Myocyte (in vitro differentiated cells): Measurements from ENCODE around the gene CSF1. TPM values are rescaled to one million over a fixed set of nuclear protein-coding genes. Genes with fewer than 3 reads are reported as not detected.
"Not testable (repeated sequence)": the region's sequence is repeated elsewhere in the genome, so short reads cannot be mapped to it uniquely, and the experiment has no call there.

Source experiments
- DNase-seq: peaks from one replicate; pipeline ENCODE4 v3.0.0-alpha.2; 2012; ENCODE audit warnings: low read depth
- polyA plus RNA-seq: library from polyadenylated mRNA; unstranded; fragments of >200 nt; gene quantifications from one replicate; pipeline ENCODE4 v1.2.1, GENCODE V29; 2012; ENCODE audit warnings: missing spikeins
- total RNA-seq: library from RNA; depleted of rRNA; stranded (reverse); fragments of >200 nt; gene quantifications from 2 replicates; pipeline ENCODE4 v1.2.3, GENCODE V29; 2014

The CSF1 gene, protein sequence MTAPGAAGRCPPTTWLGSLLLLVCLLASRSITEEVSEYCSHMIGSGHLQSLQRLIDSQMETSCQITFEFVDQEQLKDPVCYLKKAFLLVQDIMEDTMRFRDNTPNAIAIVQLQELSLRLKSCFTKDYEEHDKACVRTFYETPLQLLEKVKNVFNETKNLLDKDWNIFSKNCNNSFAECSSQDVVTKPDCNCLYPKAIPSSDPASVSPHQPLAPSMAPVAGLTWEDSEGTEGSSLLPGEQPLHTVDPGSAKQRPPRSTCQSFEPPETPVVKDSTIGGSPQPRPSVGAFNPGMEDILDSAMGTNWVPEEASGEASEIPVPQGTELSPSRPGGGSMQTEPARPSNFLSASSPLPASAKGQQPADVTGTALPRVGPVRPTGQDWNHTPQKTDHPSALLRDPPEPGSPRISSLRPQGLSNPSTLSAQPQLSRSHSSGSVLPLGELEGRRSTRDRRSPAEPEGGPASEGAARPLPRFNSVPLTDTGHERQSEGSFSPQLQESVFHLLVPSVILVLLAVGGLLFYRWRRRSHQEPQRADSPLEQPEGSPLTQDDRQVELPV
- 33.8 and 34.9 TPM in 2 replicates for total RNA-seq
- polyA plus RNA-seq: 21.0 TPM

DNA sequence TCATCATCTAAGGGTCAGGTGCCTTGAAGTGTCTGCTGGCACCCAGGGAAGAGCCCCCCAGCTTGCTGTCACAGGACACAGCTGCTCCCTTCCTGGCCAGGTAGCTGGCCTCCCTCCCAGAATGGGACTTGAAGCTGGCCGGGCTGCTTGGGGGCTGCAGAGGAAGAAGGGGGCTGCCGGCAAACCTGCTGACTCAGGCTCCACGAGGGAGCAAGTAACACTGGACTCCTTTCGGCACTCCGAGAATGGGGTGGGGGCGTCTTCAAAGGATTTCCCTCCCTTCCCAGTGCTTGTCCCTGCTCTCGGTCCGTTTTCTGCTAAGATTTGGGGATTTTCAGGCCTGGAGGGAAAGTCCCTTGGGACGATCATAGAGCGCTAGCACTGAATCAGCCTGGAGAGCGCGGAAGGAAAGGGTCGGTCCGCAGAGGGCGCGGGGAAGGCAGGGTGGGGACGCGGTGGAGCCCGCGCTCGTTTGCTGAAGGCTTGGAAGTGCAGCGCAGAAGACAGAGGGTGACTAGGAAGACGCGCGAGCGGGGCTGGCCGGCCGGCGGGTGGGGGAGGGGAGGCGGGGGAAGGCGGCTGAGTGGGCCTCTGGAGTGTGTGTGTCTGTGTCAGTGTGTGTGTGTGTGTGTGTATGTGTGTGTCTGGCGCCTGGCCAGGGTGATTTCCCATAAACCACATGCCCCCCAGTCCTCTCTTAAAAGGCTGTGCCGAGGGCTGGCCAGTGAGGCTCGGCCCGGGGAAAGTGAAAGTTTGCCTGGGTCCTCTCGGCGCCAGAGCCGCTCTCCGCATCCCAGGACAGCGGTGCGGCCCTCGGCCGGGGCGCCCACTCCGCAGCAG, at the start of gene CSF1:
Gene CSF1, plus strand, starts transcription at position 727 of the 840 bp plus-strand sequence. CDS start 175 bp downstream, outside the sequence.
- DNase-seq: peak; percentile 84

DNA sequence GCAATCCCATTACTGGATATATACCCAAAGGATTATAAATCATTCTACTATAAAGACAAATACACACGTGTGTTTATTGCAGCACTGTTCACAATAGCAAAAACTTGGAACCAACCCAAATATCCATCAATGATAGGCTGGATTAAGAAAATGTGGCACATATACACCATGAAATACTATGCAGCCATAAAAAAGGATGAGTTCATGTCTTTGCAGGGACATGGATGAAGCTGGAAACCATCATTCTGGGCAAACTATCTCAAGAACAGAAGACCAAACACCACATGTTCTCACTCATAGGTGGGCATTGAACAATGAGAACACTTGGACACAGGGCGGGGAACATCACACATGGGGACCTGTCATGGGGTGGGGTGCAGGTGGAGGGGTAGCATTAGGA, 49.0 kb upstream of the CSF1 start:
- not testable (repeated sequence) for DNase-seq

DNA sequence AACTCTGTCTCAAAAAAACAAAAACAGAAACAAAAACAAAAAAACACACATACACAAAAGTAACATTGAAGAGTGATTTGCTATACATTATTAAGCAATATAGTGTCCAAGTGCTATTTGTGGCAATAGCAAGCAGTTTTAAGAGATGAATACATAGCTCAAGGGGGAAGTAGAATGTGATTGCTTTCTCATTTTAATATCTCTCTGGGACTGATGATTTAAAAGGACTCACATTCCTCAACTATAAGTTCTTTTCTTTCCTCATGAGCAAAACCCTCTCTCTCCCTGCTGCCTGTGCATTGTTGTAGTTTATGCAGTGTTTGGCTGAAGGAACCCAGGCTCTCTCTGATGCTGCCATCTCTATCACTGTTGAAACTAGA, 47.0 kb upstream of the CSF1 start:
- DNase-seq: no peak

DNA sequence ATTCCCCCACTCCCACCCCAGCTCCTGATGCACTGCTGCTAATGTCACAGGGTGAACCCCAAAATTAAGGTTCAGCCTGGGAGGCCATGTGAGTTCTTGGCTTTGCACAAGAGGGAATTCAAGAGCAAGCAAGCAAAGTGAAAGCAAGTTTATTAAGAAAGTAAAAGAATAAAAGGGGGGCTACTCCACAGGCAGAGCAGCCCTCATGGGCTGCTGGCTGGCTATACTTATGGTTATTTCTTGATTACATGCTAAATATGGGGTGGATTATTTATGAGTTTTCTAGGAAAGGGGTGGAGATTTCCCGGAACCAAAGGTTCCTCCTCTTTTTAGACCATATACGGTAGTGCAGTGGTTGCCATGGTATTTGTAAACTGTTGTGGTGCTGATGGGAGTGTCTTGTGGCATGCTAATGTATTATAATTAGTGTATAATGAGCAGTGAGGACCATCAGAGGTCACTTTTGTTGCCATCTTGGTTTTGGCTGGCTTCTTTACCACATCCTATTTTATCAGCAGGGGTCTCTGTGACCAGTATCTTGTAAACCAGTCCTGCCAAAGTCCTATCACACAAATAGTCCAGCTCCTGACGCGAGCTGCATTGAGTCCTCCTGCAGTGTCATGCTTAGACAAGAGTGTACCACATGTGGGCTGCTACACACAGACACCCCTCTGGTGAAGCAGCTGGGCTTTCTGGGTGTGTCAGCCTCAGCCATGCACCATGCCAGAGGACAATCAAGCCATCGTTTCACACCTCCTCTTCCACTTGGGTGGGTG, 46.4 kb upstream of the CSF1 start:
- peak; percentile 41 for DNase-seq

DNA sequence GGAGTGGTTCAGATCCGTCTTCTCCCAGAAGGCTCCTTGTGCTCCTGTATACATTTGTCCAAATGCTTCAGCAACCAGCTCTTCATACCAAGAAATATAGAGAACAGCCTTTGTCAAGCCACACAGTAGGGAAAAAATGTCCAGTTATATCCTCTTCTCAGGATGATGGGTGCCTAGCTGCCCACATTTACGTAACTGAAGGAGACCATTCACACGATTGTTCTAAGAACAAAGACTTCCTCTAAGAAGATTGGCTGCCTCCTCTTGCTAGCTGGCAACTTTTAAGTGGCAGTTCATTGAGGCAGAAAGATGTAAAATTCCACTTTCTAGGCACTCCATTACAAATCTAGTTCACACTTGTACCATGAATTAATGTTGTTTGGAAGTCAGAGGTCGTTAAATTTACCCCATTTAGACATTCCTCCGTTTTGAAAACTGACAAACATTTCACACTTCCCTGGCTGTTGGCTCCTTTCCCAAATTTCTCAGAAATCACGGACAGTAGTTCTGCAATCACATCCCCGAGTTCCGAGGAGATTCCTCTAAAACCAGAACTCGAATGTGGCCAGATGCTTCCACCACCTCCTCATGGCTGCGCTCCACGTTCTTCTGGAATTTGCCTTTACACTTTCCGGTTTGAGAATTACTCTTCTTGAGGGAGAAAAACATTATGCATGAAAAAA, 45.6 kb upstream of the CSF1 start:
- no peak for DNase-seq

DNA sequence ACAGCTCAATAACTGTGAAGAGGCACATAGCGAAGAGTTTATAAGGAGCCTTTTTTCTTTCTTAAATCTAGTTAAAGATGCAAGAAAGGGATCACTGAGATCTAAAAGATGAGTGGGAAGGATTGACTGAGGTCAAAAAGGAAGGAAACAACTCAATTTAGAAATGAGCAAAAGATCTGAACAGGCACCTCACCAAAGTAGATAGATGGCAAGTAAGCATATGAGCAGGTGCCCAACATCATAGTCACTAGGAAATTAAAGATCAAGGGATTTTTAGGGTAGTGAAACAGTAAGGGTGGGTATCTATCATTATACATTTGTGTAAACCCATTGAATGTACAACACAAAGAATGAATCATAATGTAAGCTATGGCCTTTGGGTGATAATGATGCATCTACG, 44.6 kb upstream of the CSF1 start:
- no peak for DNase-seq

DNA sequence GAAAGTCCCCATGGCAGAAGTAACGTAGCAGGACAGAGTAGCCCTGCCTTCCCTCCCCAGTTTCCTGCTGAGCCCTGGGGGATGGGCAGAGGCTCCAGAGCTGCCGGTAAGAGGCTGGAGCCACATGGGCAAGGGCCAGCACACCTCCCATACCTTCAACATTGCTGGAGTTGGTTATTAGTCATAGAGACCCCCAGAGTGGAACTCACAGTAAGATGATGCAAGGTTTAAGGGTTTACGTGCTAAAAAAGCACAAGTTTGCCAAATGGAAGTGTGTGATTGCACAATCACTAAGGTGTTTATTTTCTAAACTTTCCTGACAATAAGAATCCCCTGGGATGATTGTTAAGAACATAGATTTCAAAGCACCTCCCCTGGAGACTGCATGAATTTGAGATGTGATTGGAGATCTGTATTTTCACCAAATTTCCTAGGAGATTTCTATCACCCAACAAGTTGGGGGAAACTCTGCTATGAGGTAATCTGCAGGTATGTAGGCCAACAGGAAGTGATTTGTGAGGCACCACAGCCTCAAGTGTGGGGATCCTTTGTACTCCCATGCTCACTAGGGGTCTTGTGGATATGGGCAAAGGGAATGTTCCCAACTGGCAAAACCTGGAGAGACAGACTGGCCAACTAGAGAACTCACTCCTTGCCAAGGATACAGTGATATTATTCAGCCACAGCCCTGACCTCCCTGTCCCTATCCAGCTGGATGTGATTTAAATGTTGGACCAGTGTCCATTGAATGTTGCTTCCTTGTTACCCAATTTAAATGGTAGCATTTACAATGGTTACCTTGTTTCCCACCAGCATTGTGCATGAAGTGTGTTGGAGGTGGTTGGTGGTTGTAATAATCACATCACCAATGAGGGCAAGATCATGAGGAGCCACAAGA, 37.1 kb upstream of the CSF1 start:
- no peak for DNase-seq

DNA sequence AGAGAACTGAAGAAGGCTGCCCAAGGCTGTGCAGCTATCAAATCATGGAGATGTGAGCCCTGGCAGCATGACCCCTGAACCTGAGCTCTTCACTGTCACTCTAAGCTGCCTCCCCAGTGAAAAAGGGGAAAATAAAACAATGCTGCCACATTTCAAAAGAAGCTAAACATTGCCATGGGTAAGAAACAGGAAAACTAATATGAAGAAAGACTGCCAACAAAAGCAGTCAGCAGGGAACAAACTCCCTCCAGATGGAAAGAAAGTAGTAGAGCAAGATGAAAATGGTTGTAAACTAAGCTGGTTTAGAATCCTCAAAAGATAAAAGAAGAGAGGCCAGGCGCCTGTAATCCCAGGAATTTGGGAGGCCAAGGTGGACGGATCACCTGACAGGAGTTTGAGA, 36.2 kb upstream of the CSF1 start:
- no peak for DNase-seq

DNA sequence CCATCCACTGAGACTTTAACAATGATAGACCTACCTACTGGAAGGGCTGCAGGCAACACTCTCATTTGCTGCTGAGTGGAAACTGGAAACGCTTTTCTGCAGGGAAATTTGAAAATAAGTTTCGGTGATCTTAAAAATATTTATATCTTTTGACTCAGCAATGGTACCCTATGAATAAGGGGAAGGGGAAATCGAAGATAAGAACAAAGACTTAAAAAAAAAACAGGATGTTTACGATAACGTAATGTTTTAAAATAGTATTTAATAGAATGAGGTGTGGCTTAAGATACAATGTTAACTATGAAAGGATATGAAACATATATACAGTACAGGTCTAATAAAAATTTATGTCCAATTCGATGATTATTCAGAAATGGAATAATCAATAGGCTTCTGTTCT, 34.8 kb upstream of the CSF1 start:
- no peak for DNase-seq

DNA sequence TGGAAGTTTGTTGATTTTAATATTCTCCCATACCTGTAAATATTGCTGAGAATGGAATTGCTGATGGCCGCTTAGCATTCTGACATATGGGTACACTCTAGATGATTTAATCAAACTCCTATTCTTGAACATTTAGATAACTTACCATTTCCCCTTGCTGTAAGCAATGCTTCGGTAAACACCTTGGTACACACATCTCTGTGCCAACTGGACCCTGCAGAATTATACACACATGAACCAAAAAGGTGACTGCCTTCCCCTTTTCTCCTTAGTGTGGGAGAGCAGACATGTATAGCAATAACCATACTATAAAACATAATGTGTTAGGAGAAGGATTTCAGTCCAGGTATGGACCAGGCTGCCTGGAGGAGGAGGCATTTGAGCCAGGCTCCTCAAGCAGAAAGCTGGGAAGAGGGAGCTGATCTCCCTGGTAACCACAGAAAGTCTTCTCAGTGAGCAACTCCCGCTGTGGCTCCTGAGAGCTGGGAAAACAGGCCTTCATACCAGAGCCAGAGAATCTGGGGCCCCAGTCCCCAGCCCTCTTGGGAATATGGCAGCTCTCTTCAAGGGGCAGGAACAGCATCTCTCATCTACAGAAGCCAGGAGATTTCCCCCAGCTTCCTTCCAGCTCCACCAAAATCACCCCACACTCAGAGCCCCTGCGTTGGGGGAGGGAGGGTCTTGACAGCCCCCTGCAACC, 33.9 kb upstream of the CSF1 start:
- DNase-seq: peak; percentile 55

DNA sequence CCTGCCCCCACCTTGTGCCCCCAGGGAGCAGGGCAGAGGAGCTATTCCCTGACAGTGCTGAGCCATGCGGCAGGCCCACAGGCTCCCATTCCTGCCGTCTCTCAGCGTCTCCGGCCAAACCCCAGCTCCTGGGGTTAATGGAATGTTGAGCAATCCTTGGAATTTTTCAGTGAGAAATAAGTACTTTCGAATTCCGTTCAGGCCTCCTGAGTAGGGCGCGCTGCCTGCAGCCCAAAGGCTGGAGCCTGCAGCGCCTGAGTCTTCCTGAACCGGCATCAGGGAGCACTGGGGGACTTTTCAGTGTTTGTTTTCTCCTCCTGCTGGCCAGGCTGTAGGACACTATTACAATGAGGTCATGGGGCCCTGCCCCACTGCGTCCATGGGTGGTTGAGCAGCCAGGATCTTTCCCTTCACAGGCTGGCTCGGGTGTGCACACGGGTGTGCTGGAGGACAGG, 33.3 kb upstream of the CSF1 start:
- peak; percentile 83 for DNase-seq

DNA sequence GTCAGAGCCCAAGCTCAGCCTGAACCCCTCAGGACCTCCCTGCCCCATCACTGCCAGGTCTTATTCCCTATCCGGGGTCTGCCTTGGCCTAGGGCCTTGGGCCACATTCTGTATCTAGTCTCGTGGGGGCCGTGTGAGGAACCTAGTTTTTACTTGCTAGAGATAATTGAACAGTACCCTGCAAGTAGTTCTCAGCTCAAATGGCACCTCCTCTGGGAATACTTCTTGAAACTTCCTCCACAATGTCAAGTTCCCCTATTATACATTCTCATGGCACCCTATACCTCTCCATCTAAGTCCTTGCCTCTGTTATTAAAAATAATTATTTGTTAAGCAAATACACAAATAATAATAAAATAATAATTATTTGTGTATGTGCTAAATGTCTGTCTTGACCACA, 32.9 kb upstream of the CSF1 start:
- DNase-seq: no peak

DNA sequence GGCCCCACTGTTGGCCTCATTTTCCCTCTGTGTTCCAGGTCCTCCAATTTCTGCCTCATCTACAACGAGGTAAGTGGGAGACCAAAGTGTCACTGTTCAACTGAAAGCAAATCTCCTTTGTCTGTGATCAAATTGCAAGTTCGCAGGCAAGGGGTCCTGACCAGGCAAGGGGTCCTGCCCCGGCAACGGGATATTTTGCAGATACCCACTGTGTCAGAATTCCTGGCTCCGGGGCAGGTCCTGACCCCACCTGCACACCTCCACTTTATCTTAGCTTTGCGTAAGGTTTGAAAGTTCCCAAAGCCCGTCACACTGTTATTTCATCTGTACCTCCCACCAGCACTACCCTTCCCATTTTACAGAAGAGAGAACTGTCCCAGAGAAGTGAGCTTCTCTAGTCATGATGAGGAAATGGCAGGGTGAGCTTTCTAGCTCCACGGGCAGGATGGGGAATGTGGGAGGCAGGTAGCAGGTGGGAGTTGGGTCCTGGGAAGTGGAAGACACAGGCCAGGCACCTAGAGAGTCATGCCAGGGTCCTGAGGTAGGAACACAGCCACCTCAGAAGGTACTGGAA, 32.0 kb upstream of the CSF1 start:
- no peak for DNase-seq

DNA sequence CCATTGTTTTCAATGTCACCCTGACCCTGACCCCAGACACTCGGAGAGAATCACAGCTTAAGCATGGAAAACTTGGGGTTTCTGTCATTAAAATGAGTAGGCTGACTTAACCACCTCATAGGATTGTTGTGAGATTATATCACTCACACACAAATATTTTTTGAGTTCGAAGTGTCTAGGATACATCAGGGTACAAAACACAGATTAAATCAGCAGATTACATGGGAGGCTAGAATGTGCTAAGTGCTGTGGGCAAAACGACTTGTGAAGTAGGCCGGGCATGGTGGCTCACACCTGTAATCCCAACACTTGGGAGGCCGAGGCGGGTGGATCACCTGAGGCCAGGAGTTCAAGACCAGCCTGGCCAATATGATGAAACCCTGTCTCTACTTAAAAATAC, 31.3 kb upstream of the CSF1 start:
- not testable (repeated sequence) for DNase-seq

DNA sequence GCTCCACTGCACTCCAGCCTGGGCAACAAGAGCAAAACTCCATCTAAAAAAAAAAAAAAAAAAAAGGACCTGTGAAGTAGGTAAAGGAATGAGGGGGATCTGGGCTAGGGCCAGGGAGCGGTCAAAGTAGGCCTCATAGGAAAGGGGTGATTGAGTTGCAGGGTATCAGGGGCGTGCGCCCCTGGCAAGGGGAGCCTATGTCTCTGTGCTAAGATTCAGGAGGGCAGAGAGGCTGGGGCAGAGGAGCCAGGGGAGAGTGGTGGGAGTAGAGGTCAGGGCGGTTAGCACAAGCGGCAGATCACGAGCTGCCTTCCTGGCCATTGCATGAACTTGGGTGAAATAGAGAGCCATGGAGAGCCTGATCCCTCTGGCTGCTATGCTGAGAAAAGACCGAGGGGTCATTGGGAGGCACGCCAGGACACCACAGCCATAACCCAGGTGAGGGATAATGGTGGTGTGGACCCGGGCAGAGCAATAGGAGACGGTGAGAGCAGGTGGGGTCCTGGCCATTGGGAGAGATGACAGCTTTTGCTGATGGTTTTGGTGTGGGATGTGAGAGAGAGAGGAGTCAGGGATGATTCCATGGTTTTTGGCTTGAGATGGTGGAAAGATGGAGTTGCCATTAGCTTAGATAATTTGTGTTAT, 30.6 kb upstream of the CSF1 start:
- DNase-seq: no peak

DNA sequence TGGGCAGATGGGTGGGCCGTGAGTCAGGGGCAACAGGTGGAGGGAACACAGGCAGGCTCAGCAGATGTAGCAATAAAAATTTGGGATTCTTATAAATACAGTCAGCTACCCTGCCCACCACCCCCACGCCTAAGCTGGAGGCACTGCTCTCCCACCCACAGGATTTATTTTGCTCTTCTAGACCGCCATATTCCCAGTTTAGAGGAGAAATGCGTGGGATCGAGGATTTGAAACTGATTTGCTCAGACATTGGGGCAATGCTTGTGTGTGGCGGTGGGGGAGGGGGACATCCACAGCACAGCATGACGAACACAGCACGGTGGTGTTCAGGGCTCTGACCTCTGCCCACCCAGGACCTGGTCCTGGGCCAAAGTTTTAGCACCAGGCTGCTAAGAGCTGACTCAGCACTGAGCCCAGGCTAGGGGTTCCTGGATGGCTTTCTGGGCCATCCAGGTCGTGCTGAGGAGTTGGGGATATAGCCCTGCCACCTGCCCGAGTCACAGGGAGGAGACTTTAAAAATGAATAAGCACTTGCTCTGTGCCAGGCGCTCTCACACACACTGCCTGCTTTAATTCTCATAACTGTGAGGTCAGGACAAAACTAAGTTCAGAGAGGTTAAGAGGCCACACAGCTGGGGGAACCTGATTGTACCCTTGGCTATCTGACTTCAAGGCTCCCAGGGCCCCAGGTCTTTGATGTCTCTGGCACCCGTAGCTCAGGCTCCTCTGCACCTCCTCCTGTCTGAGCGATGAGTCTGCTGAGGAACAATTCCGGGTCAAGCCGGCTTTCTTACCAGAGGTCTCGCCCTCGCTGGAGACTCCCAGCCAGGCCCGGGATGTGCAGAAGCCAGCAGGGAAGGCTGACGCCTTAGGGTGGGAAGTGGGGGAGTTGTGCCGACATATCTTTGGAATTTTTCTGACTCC, 29.4 kb upstream of the CSF1 start:
- DNase-seq: no peak

DNA sequence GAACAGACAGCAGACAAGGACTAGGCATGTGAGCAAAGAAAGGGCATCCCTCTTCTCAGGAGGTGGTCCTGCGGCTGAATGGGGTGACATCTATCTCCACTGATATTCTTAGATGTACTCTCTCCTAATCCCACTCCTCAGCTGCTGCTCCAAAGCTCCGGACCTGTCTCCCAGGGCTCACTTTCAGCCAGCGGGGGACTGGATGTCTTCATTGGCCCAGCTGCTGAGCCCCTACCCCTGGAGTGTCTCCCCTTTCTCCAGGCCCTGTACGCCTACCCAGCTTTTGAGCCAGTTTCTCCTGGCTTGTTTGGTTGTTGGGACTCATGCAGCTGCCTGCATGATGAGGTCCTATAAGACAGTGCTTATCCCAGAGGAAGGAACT, 28.8 kb upstream of the CSF1 start:
- no peak for DNase-seq
